Measurements from ENCODE around the gene MCM3AP.

- TF ChIP-seq YY1 (IDR thresholded peaks at IDR 0.05; ENCODE audit: low read depth) (no peak), EP300 (IDR thresholded peaks at IDR 0.05; ENCODE audit: borderline replicate concordance) (no peak)
- TF ChIP-seq, protein P1, sequence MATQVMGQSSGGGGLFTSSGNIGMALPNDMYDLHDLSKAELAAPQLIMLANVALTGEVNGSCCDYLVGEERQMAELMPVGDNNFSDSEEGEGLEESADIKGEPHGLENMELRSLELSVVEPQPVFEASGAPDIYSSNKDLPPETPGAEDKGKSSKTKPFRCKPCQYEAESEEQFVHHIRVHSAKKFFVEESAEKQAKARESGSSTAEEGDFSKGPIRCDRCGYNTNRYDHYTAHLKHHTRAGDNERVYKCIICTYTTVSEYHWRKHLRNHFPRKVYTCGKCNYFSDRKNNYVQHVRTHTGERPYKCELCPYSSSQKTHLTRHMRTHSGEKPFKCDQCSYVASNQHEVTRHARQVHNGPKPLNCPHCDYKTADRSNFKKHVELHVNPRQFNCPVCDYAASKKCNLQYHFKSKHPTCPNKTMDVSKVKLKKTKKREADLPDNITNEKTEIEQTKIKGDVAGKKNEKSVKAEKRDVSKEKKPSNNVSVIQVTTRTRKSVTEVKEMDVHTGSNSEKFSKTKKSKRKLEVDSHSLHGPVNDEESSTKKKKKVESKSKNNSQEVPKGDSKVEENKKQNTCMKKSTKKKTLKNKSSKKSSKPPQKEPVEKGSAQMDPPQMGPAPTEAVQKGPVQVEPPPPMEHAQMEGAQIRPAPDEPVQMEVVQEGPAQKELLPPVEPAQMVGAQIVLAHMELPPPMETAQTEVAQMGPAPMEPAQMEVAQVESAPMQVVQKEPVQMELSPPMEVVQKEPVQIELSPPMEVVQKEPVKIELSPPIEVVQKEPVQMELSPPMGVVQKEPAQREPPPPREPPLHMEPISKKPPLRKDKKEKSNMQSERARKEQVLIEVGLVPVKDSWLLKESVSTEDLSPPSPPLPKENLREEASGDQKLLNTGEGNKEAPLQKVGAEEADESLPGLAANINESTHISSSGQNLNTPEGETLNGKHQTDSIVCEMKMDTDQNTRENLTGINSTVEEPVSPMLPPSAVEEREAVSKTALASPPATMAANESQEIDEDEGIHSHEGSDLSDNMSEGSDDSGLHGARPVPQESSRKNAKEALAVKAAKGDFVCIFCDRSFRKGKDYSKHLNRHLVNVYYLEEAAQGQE (IDR thresholded peaks at IDR 0.05; ENCODE audit: low read depth) = no peak
Measured at GRCh38 chr21:46227811-46228344, 57.5 kb downstream of the MCM3AP start.

Data from Ishikawa (cell line).